ENCODE measurements around the gene BNC2. TPM values are rescaled to one million over a fixed set of nuclear protein-coding genes. Genes with fewer than 3 reads are reported as not detected.

Gene BNC2
- polyA plus RNA-seq, 1 donor from 2014 or later = not detected

GRCh38 chr9:16846367-16846766, 24.1 kb downstream of the BNC2 start:
- Mint-ChIP-seq H3K36me3 (peaks cover 1% of the 10 kb centered on the region), H3K4me1 (no peaks in the 10 kb centered on the region), H3K27me3 (no peaks in the 10 kb centered on the region), H3K4me3 (no peak overlapping the region), H3K27ac (no peak overlapping the region), H3K9me3 (peaks cover 0 to 4% (median 0%) of the 10 kb centered on the region in 3 donors)

GRCh38 chr9:16834817-16835216, 35.7 kb downstream of the BNC2 start:
- H3K27me3 Mint-ChIP-seq = no peaks in the 10 kb centered on the region

GRCh38 chr9:16833296-16833835, 37.1 kb downstream of the BNC2 start:
- Mint-ChIP-seq H3K36me3 (no peaks in the 10 kb centered on the region), H3K27me3 (no peaks in the 10 kb centered on the region), H3K9me3 (peaks cover 0 to 11% (median 5%) of the 10 kb centered on the region in 3 donors), H3K4me1 (no peaks in the 10 kb centered on the region), H3K27ac (no peak overlapping the region), H3K4me3 (peak overlapping the region in 1 of 4 donors; percentile 11)

More at GRCh38 chr9:16834817-16835216, 35.7 kb downstream of the BNC2 start:
- H3K4me3 Mint-ChIP-seq = no peak overlapping the region
- H3K4me1 Mint-ChIP-seq = no peaks in the 10 kb centered on the region
- H3K9me3 Mint-ChIP-seq = peaks cover 0 to 7% (median 5%) of the 10 kb centered on the region in 3 donors
- H3K27ac Mint-ChIP-seq = no peak overlapping the region
- H3K36me3 Mint-ChIP-seq = no peaks in the 10 kb centered on the region

GRCh38 chr9:16832101-16832500, 38.4 kb downstream of the BNC2 start:
- H3K4me1 Mint-ChIP-seq = no peaks in the 10 kb centered on the region

GRCh38 chr9:16830806-16831205, 39.7 kb downstream of the BNC2 start:
- Mint-ChIP-seq H3K27me3 (no peaks in the 10 kb centered on the region), H3K9me3 (peaks cover 0 to 16% (median 5%) of the 10 kb centered on the region in 3 donors), H3K36me3 (no peaks in the 10 kb centered on the region), H3K4me3 (no peak overlapping the region), H3K4me1 (no peaks in the 10 kb centered on the region), H3K27ac (no peak overlapping the region)

More at GRCh38 chr9:16832101-16832500, 38.4 kb downstream of the BNC2 start:
- H3K27ac Mint-ChIP-seq = no peak overlapping the region
- no peak overlapping the region for H3K4me3 Mint-ChIP-seq
- no peaks in the 10 kb centered on the region for H3K27me3 Mint-ChIP-seq
- peaks cover 0 to 16% (median 5%) of the 10 kb centered on the region in 3 donors for H3K9me3 Mint-ChIP-seq
- no peaks in the 10 kb centered on the region for H3K36me3 Mint-ChIP-seq

- Mint-ChIP-seq H3K9me3 (peaks cover 0 to 16% (median 5%) of the 10 kb centered on the region in 3 donors), H3K4me3 (no peak overlapping the region), H3K4me1 (no peaks in the 10 kb centered on the region), H3K27me3 (no peaks in the 10 kb centered on the region), H3K27ac (peak overlapping the region in 1 of 3 donors; percentile 60), H3K36me3 (no peaks in the 10 kb centered on the region)
These were observed 41.9 kb downstream of the BNC2 start for GRCh38 chr9:16828340-16829281.

- Mint-ChIP-seq H3K27ac (no peak overlapping the region), H3K4me1 (no peaks in the 10 kb centered on the region), H3K9me3 (peaks cover 0 to 13% (median 2%) of the 10 kb centered on the region in 3 donors), H3K36me3 (no peaks in the 10 kb centered on the region), H3K27me3 (no peaks in the 10 kb centered on the region), H3K4me3 (peak overlapping the region in 1 of 4 donors; percentile 45)
These were observed 44.4 kb downstream of the BNC2 start for GRCh38 chr9:16825971-16826625.

- no peak overlapping the region for H3K27ac Mint-ChIP-seq
These were observed 45.1 kb downstream of the BNC2 start for GRCh38 chr9:16825331-16825725.

GRCh38 chr9:16824545-16825330, 45.7 kb downstream of the BNC2 start:
- H3K27me3 Mint-ChIP-seq = no peaks in the 10 kb centered on the region
- peaks cover 0 to 13% (median 2%) of the 10 kb centered on the region in 3 donors for H3K9me3 Mint-ChIP-seq
- no peaks in the 10 kb centered on the region for H3K36me3 Mint-ChIP-seq
- H3K27ac Mint-ChIP-seq = no peak overlapping the region
- H3K4me3 Mint-ChIP-seq = no peak overlapping the region
- no peaks in the 10 kb centered on the region for H3K4me1 Mint-ChIP-seq

More at GRCh38 chr9:16825331-16825725, 45.1 kb downstream of the BNC2 start:
- no peak overlapping the region for H3K4me3 Mint-ChIP-seq
- no peaks in the 10 kb centered on the region for H3K36me3 Mint-ChIP-seq
- H3K27me3 Mint-ChIP-seq = no peaks in the 10 kb centered on the region
- peaks cover 0 to 13% (median 2%) of the 10 kb centered on the region in 3 donors for H3K9me3 Mint-ChIP-seq
- no peaks in the 10 kb centered on the region for H3K4me1 Mint-ChIP-seq

- Mint-ChIP-seq H3K4me1 (no peaks in the 10 kb centered on the region), H3K9me3 (peaks cover 0 to 13% (median under 1%) of the 10 kb centered on the region in 3 donors), H3K4me3 (no peak overlapping the region), H3K36me3 (no peaks in the 10 kb centered on the region), H3K27me3 (no peaks in the 10 kb centered on the region), H3K27ac (no peak overlapping the region)
These were observed 46.6 kb downstream of the BNC2 start for GRCh38 chr9:16823906-16824305.

GRCh38 chr9:16821344-16821743, 49.1 kb downstream of the BNC2 start:
- H3K36me3 Mint-ChIP-seq = peaks cover 3% of the 10 kb centered on the region
- peak overlapping the region in 1 of 3 donors; percentile 7 for H3K27ac Mint-ChIP-seq
- H3K4me3 Mint-ChIP-seq = peak overlapping the region in 1 of 4 donors; percentile 12
- H3K9me3 Mint-ChIP-seq = peaks cover 0 to 8% (median 3%) of the 10 kb centered on the region in 3 donors
- H3K4me1 Mint-ChIP-seq = peaks cover 0 to 1% (median 0%) of the 10 kb centered on the region in 3 donors
- H3K27me3 Mint-ChIP-seq = no peaks in the 10 kb centered on the region

GRCh38 chr9:16817514-16817913, 53.0 kb downstream of the BNC2 start:
- Mint-ChIP-seq H3K27me3 (no peaks in the 10 kb centered on the region), H3K36me3 (peaks cover 3% of the 10 kb centered on the region), H3K27ac (no peak overlapping the region), H3K4me3 (no peak overlapping the region), H3K9me3 (peaks cover 0 to 5% (median 4%) of the 10 kb centered on the region in 3 donors), H3K4me1 (peaks cover 0 to 1% (median 0%) of the 10 kb centered on the region in 3 donors)

GRCh38 chr9:16817002-16817401, 53.5 kb downstream of the BNC2 start:
- Mint-ChIP-seq H3K9me3 (peaks cover 0 to 5% (median 4%) of the 10 kb centered on the region in 3 donors), H3K4me1 (peaks cover 0 to 1% (median 0%) of the 10 kb centered on the region in 3 donors), H3K36me3 (peaks cover 3% of the 10 kb centered on the region), H3K4me3 (no peak overlapping the region), H3K27me3 (no peaks in the 10 kb centered on the region), H3K27ac (no peak overlapping the region)

GRCh38 chr9:16816011-16816410, 54.5 kb downstream of the BNC2 start:
- Mint-ChIP-seq H3K36me3 (peaks cover 3% of the 10 kb centered on the region), H3K4me3 (no peak overlapping the region), H3K4me1 (peaks cover 0 to 1% (median 0%) of the 10 kb centered on the region in 3 donors), H3K27me3 (no peaks in the 10 kb centered on the region), H3K9me3 (peaks cover 0 to 8% (median 4%) of the 10 kb centered on the region in 3 donors), H3K27ac (no peak overlapping the region)

Data from IgD-negative memory B cell (primary cell).